Metanephros (tissue), 2 donors: ENCODE results near the gene KCTD3. TPM values are rescaled to one million over a fixed set of nuclear protein-coding genes. Genes with fewer than 3 reads are reported as not detected.

Source experiments
- small RNA-seq: library from RNA; depleted of rRNA; stranded (forward); fragments of <200 nt; gene quantifications from one replicate; pipeline ENCODE3, GENCODE V24; 2014; ENCODE audit warnings: low replicate concordance
- total RNA-seq: library from RNA; depleted of rRNA; stranded (reverse); fragments of >200 nt; gene quantifications from one replicate; pipeline ENCODE4 v1.2.3, GENCODE V29; 2014

Gene KCTD3
- total RNA-seq, result 63.8 TPM

GRCh38 chr1:215566556-215567490 lies at the start of gene KCTD3:
Gene KCTD3, plus strand, starts transcription at chr1:215567304. Its CDS starts 382 bp downstream, at chr1:215567686.

Small RNA genes lying within 50 kb of the gene (small RNA-seq; reads per million reads assigned to genes)
- gene RF00108, result 0.53 reads per million, percentile 64 among the genes with 10 or more reads in this experiment
